ENCODE results near the gene MICAL3.

DNA sequence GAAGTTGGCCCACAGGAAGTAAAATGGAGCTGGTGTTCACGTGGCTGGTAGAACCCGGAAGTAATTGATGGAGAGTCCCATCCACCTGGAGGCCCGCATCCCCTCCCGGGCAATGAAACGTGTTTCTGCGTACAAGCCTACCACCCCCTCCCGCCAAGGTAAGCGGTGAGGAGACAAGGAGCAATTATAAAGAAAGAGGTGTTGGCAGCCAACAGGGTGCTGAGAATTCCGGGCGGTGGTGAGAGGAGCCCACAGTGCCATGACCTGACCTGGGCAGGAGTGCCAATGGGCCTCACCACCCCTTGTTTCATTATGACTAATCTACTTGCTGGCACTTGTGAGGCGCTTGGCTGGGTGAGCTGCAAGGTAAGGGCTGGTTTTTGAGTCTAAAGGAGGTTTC, 166.3 kb downstream of the MICAL3 start:
- TF ChIP-seq CTCF (IDR thresholded peaks at IDR 0.05; ENCODE audit: low read length) = no peak
- no peak for TF ChIP-seq EZH2 (IDR thresholded peaks at IDR 0.05; ENCODE audit: borderline replicate concordance, low read length)
